Activated CD4-positive, CD25-positive, alpha-beta regulatory T cell treated with anti-CD3 and anti-CD28 coated beads, Interleukin-2, amount 50 U/mL, for 24 hours (primary cell): Measurements from ENCODE around the gene RUNX2.
"Not testable (repeated sequence)": the region's sequence is repeated elsewhere in the genome, so short reads cannot be mapped to it uniquely, and the experiment has no call there.

ENCODE experiments used
- ATAC-seq, 2 donors: fragments of 150-1000 bp; cut with Tn5 transposase; one replicate each; pipeline ENCODE4 v1.10.0; 2021; ENCODE audit warnings: mild to moderate bottlenecking in 1 of 2, moderate library complexity in 1 of 2

Gene RUNX2

GRCh38 chr6:45327956-45328522 lies at the start of gene RUNX2:
RUNX2 (plus strand) TSS chr6:45328330; CDS start chr6:45328727, 397 bp downstream.
- ATAC-seq: no peak

DNA sequence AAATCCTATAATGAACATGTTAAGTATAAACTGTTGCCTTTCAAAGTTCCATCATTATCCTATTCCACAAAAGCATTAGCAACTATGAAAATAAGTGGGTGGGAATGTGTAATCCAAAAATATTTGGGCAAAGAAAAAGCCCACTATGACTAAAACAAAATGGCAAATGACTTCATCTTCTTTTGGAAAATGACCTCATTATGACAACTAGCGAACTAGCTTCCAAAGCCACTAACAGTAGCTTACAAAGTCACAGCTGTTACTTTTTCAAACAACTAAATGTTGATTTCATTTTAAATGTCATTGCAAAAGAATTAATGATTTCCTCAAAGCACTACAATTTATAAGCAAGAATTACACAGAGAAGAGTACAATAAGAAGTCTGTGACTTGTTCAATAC lies 49.8 kb upstream of the RUNX2 start:
- ATAC-seq: no peak

GRCh38 chr6:45286707-45287106 lies 41.4 kb upstream of the RUNX2 start:
- not testable (repeated sequence) for ATAC-seq

GRCh38 chr6:45289751-45290514 lies 38.2 kb upstream of the RUNX2 start:
- ATAC-seq: no peak

DNA sequence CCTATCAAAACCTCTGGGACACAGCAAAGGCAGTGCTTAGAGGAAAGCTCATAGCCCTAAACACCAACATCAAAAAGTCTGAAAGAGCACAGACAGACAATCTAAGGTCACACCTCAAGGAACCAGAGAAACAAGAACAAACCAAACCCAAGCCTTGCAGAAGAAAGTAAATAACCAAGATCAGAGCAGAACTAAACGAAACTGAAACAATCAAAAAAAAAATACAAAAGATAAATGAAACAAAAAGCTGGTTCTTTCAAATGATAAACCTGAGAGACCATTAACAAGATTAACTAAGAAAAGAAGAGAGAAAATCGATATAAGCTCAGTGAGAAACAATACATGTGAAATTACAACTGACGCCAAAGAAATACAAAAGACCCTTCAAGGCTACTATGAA lies 34.8 kb upstream of the RUNX2 start:
- ATAC-seq: no peak

GRCh38 chr6:45294065-45294701 lies 33.9 kb upstream of the RUNX2 start:
- not testable (repeated sequence) for ATAC-seq

DNA sequence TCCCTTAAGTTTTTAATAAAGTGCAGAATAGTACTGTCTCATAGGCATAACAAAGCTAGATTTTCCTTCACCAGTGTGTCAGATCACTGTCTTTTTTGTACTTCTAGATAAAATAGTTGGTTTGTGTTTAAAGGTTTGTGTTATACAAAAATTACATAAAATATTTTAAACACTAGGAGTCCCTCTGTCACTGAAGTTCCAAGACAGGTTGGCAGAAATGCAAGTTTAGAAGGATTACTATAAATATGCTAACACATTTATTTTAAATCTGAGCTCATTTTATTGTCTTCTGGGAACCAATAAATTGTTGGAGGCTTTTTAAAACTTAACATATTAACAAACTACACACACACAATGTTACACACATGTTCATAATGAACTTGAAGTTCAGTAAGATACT lies 30.8 kb upstream of the RUNX2 start:
- ATAC-seq: no peak

- no peak for ATAC-seq
These were observed 29.0 kb upstream of the RUNX2 start for GRCh38 chr6:45299096-45299581.

DNA sequence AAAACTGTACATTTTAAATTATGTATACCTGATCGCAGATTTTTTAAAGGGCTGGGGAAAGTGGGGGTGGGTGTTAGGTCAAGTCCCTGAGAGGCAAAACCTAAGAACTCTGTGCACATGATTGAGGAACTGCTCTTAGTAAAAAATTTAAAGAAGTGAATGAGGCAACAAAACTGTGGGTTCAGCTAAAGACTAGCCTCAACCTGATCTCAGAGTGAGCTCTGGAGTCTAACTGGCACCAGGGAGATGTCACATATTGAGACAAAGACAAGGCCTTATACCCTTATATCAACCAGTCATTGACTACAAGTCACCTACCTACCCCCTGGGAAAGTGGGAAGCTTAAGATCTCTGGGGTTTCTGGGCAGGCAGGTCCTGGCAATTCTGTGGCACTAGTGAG lies 27.4 kb upstream of the RUNX2 start:
- ATAC-seq: no peak

DNA sequence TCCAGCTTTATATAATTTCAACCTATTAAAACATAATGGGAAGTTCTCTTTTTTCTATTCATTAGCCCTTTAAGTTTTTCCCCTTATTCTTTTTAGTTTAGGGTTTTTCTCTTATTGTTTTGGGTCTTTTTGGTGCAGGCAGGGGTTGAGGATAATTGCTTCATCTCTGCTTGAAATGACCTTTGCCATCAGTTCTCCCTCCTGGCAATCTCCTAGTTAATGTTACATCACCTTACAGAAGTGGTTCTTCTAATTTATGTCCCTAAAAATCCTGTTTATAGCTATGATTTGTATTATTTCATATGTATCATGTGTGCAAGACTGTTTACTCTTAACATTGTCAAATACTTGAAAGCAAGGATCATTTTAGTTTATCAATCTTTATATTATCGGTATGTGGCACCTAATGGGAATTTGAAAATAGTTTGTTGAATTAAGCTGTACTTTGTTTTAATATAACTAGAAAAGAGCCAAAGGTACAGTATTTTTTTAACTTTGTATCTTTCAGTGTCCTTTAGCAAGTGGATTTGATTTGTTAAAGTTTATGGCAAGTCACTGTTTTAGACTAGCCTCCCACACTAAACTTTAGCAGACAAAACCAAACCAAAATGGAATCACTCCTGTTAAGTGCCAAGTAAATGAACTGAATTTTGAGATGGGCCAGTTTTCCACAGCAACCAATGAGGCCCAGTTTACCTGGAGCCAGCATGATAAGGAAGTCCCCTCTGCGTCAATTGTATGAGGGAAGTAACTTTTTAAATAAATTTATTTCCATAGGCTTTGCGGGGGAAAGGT lies 26.6 kb upstream of the RUNX2 start:
- ATAC-seq: no peak

DNA sequence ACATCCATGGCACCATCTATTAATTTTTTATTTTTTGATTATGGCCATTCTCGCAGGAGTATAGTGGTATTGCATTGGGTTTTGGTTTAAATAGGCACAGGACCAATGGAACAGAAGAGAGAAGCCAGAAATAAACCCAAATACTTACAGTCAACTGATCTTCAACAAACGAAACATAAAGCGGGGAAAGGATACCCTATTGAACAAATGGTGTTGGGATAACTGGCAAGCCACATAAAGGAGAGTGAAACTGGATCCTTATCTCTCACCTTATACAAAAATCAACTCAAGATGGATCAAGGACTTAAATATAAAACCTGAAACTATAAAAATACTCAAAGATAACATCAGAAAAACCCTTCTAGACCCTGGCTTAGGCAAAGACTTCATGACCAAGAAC lies 25.3 kb upstream of the RUNX2 start:
- ATAC-seq: no peak

DNA sequence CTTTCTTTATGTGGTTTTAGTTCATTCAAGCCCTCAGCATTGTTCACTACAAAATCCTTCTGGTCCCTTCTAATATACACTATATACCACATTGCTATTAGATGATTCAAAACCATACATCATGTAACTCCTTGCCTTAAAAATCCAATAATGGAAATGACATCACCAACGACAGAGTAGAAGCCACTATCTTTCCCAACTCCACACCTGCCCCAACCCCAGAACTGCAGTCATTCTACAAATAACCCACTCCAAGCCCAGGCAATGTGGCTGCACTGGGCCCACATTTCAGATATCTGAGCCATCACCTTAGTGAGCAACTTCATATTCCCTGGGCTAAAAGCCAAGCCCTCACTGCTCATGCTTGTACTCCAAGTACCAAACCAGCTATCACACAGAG lies 22.6 kb upstream of the RUNX2 start:
- ATAC-seq: no peak

- ATAC-seq: no peak
These were observed 17.9 kb upstream of the RUNX2 start for GRCh38 chr6:45310118-45310788.

- no peak for ATAC-seq
These were observed 14.0 kb upstream of the RUNX2 start for GRCh38 chr6:45314146-45314545.

GRCh38 chr6:45320349-45320748 lies 7.8 kb upstream of the RUNX2 start:
- no peak for ATAC-seq

DNA sequence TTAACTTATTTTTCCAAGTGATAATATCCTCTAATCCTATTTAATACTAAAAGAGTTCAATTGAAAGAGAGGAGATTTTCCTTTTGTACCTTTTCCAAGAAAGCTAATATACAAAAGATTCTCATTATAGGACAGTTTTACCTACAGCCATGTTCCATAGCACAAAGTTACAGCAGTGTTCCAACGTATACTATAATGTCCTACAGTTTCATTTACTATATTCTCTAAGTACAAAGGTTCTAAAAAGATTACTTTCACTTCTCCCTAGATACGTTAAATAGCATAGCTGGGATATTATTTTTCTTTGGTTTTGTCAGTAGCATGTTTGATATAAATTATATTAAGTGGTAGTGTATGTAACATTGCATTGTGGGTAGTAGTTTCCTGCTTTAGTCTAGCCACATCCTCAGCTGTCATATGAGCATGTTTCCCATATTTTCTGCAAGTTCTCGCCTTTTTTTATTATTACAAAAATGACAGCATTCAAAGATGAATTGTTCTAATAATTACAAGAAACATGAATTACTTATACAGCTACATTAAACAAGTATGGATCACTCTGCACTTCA lies 4.4 kb upstream of the RUNX2 start:
- no peak for ATAC-seq

- ATAC-seq: no peak
These were observed 1.3 kb upstream of the RUNX2 start for GRCh38 chr6:45326698-45327417.

DNA sequence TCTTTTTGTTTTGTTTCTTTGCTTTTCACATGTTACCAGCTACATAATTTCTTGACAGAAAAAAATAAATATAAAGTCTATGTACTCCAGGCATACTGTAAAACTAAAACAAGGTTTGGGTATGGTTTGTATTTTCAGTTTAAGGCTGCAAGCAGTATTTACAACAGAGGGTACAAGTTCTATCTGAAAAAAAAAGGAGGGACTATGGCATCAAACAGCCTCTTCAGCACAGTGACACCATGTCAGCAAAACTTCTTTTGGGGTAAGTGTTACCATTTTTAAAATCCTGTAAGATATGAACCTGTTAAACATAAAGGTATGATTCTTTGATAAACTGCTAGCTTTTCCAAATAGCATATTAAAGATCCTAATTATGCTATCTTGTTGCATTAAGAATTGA lies 393 bp downstream of the RUNX2 start:
- ATAC-seq: no peak

- ATAC-seq: no peak
These were observed 16.8 kb downstream of the RUNX2 start for GRCh38 chr6:45344900-45345299.

DNA sequence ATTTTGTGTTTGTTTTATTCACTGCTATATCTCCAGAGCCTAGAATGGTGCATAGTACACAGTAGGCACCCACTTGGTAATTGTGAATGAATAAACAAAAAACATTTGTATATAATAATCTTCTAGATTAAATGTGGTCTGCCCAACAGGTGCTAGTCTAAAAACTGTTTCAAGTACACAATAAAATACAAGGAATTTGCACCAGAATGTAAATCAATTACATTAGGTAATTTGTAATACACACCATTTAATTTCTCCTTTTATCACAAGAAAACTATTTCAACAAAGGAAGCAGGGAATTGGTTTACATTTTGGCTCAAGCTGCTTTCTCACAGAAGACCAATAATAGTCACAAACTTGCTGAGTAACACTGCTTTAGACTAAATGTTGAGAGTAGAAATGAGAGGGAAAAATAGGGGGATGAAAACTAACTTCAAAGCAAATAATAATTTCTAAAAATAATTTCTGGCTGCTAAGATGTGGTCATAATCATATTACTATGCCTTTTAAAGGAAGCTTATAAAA lies 22.1 kb downstream of the RUNX2 start:
- no peak for ATAC-seq

DNA sequence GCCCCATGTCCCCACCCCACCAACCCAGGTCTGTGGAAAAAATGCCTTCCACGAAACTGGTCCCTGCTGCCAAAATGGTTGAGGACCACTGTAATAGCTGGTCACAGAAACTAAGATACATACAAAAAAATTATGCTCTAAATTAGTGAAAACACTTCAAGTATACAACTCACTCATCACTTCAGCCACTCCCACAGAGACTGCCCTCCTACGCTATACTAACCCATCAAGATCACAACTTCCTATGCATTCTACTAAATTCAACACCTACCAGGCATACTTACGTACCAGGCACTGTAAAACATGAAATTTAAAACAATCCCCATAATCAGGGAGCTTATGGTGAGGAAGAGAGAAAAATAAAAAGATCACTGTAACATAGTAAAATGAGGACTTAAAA lies 22.9 kb downstream of the RUNX2 start:
- no peak for ATAC-seq
